HepG2 (cell line): ENCODE data around the gene LRRC10. TPM values are rescaled to one million over a fixed set of nuclear protein-coding genes. Genes with fewer than 3 reads are reported as not detected.

Experiments used
- ATAC-seq: fragments of 200-7000 bp; cut with Tn5 transposase; 3 replicates; pipeline ENCODE4 v1.9.1; 2020; ENCODE audit warnings: mild to moderate bottlenecking, moderate library complexity
- BruUV-seq: library from RNA; stranded (reverse); fragments of 400-500 nt; replicated peaks from 2 replicates; lab custom pipeline; 2021; lab: Mats Ljungman, UMichigan
- CTCF ChIA-PET: fragments of 300-600 bp; formaldehyde crosslinking; extraction: SDS; loops from one replicate; lab custom pipeline; 2021; ENCODE audit warnings: low total read pairs, inconsistent platforms, low intra/inter-chr PET ratio; lab: Yijun Ruan, JAX
- POLR2A ChIA-PET: fragments of 350-600 bp; sonication (Branson Sonifier 250); formaldehyde crosslinking; loops from one replicate; lab custom pipeline; 2020; ENCODE audit warnings: antibody characterized with exemption, inconsistent platforms; lab: Yijun Ruan, JAX
- DNase-seq: peaks from one replicate; pipeline ENCODE4 v3.0.0-alpha.2; 2015; ENCODE audit warnings: low spot score
- FAIRE-seq: peaks from 3 replicates; lab custom pipeline; 2011; peaks lifted over from hg19 to GRCh38; lab: Jason Lieb, UNC
- H2AFZ ChIP-seq: one replicate; pipeline ENCODE4 v1.6.1; 2011; ENCODE audit warnings: low read length, inconsistent platforms
- H3K27ac ChIP-seq: fragments of 300-600 bp; 3 replicates; pipeline ENCODE4 v1.8.0; 2011; ENCODE audit warnings: mixed run types, mild to moderate bottlenecking, mixed read lengths, low read length, inconsistent platforms; ENCODE audit not compliant: insufficient read depth; ENCODE audit errors: extremely low read length
- H3K27me3 ChIP-seq, 2 experiments: fragments of 200-600 bp in 1 of 2; 2 replicates in 1 of 2; 3 replicates in 1 of 2; pipeline versions ENCODE4 v1.6.0 to v1.8.0; 2011; ENCODE audit warnings: low read length in 2 of 2, mild to moderate bottlenecking in 2 of 2, moderate library complexity in 2 of 2, inconsistent platforms in 1 of 2; ENCODE audit not compliant: insufficient read depth in 2 of 2, control insufficient read depth in 1 of 2
- H3K36me3 ChIP-seq, 2 experiments: fragments of 200-600 bp in 1 of 2; replicated peaks in 1 of 2; 2 replicates in 1 of 2; 3 replicates in 1 of 2; pipeline versions ENCODE4 v1.5.1 to v1.8.0; 2011; ENCODE audit warnings: low read length in 2 of 2, inconsistent platforms in 1 of 2; ENCODE audit not compliant: insufficient read depth in 2 of 2, control insufficient read depth in 1 of 2
- H3K4me1 ChIP-seq: 2 replicates; pipeline ENCODE4 v1.5.1; 2012; ENCODE audit warnings: low read length, inconsistent platforms; ENCODE audit not compliant: insufficient read depth
- H3K4me2 ChIP-seq: 2 replicates; pipeline ENCODE4 v1.6.0; 2011; ENCODE audit warnings: low read depth, low read length, inconsistent platforms
- H3K4me3 ChIP-seq, 3 experiments: fragments of 200-600 bp in 1 of 3; sonication (generic), shearing (Covaris generic) in 1 of 3; replicated peaks in 1 of 3; 2 replicates each; pipeline ENCODE4 v1.5.1; 2011 to 2016; ENCODE audit warnings: low read length in 3 of 3, inconsistent platforms in 2 of 3, low read depth in 2 of 3, mild to moderate bottlenecking in 2 of 3, control low read depth in 1 of 3, mixed read lengths in 1 of 3; ENCODE audit not compliant: insufficient read depth in 1 of 3
- H3K79me2 ChIP-seq: one replicate; pipeline ENCODE4 v1.6.1; 2011; ENCODE audit warnings: low read length, inconsistent platforms; ENCODE audit not compliant: insufficient read depth
- H3K9ac ChIP-seq: 2 replicates; pipeline ENCODE4 v1.6.0; 2011; ENCODE audit warnings: mild to moderate bottlenecking, low read depth, low read length, inconsistent platforms; ENCODE audit not compliant: insufficient read depth
- H3K9me3 ChIP-seq: 2 replicates; pipeline ENCODE4 v1.5.1; 2012; ENCODE audit warnings: mild to moderate bottlenecking, low read length
- H4K20me1 ChIP-seq: 2 replicates; pipeline ENCODE4 v1.6.0; 2011; ENCODE audit warnings: inconsistent platforms, mild to moderate bottlenecking, low read length, moderate library complexity; ENCODE audit not compliant: insufficient read depth
- CBX2 ChIP-seq, 2 experiments: fragments of 200-600 bp in 1 of 2; sonication (generic); formaldehyde crosslinking in 1 of 2; IDR thresholded peaks; 2 replicates each; pipeline versions ENCODE4 v1.7.0 to v1.8.1; 2018 to 2022; ENCODE audit warnings: low read depth in 2 of 2, low read length in 1 of 2, mild to moderate bottlenecking in 1 of 2, missing genetic modification reagents in 1 of 2
- CEBPB ChIP-seq: IDR thresholded peaks from 2 replicates; pipeline ENCODE4 v1.6.1; 2011; ENCODE audit warnings: low read depth, low read length, improper control_type of control experiment, borderline replicate concordance
- CENPBD1 ChIP-seq: sonication (generic); formaldehyde crosslinking; IDR thresholded peaks from 2 replicates; pipeline ENCODE4 v1.8.0; 2022; ENCODE audit warnings: missing genetic modification reagents, low read depth, mild to moderate bottlenecking, borderline replicate concordance
- FOSL2 ChIP-seq: sonication (generic); formaldehyde crosslinking; IDR thresholded peaks from 2 replicates; pipeline ENCODE4 v1.4.0; 2020; ENCODE audit warnings: missing genetic modification reagents
- KLF6 ChIP-seq: IDR thresholded peaks from 2 replicates; pipeline ENCODE4 v1.8.0; 2016; ENCODE audit warnings: missing biosample characterization, missing genetic modification reagents
- PHF21A ChIP-seq: sonication (generic); formaldehyde crosslinking; IDR thresholded peaks from 2 replicates; pipeline ENCODE4 v1.5.0; 2020; ENCODE audit warnings: mild to moderate bottlenecking, missing genetic modification reagents
- SKIL ChIP-seq: sonication (generic); formaldehyde crosslinking; IDR thresholded peaks from 2 replicates; pipeline ENCODE4 v1.8.0; 2022; ENCODE audit warnings: missing genetic modification reagents, mild to moderate bottlenecking, moderate library complexity, borderline replicate concordance
- ZIK1 ChIP-seq: sonication (generic); formaldehyde crosslinking; IDR thresholded peaks from 2 replicates; pipeline ENCODE4 v1.5.0; 2020; ENCODE audit warnings: mild to moderate bottlenecking, low read depth, missing genetic modification reagents, borderline replicate concordance
- ZNF556 ChIP-seq: sonication (generic); formaldehyde crosslinking; IDR thresholded peaks from 2 replicates; pipeline ENCODE4 v1.4.0; 2020; ENCODE audit warnings: mild to moderate bottlenecking, missing genetic modification reagents, borderline replicate concordance
- ZNF782 ChIP-seq: sonication (generic); formaldehyde crosslinking; IDR thresholded peaks from 2 replicates; pipeline ENCODE4 v1.4.0; 2020; ENCODE audit warnings: missing genetic modification reagents, mild to moderate bottlenecking, borderline replicate concordance
- WGBS: methylation state at CpG from one replicate; pipeline ENCODE4 v1.1.6; 2017; ENCODE audit warnings: low lambda C conversion rate; 5-methylcytosine and 5-hydroxymethylcytosine counted together
- in situ Hi-C: cut with HindIII; loops from 2 replicates; pipeline ENCODE4 v1.10.0; 2017; ENCODE audit warnings: low pct_unique_long_range_greater_than_20kb; ENCODE audit not compliant: extremely low pct_ligation_motif_present
- intact Hi-C: fragments of 100-400 bp; cut with micrococcal nuclease; formaldehyde crosslinking; loops from one replicate; pipeline ENCODE4 v1.10.0; 2022; ENCODE audit not compliant: unreplicated experiment
- polyA plus RNA-seq, 8 experiments: library from polyadenylated mRNA; depleted of rRNA in 3 of 8; stranded (reverse) in 7 of 8; unstranded in 1 of 8; fragments of >200 nt; fragmentation: Illumina TruSeq in 4 of 8; extraction: Trizol in 4 of 8; gene quantifications; 2 replicates each; pipeline versions ENCODE4 v1.2.1 to v1.2.3, GENCODE V29; 2011 to 2016; ENCODE audit warnings: low read depth in 4 of 8, missing spikeins in 1 of 8, mixed read lengths in 1 of 8; ENCODE audit not compliant: insufficient read depth in 1 of 8
- total RNA-seq, 5 experiments: library from RNA; depleted of rRNA; stranded (reverse); fragments of >200 nt; fragmentation: Illumina TruSeq; extraction: Trizol; gene quantifications; 2 replicates each; pipeline ENCODE4 v1.2.3, GENCODE V29; 2016; ENCODE audit warnings: low read depth in 1 of 5

The LRRC10 gene
- total and polyA plus RNA-seq, 2 of the 13 experiments (the other 11 are each of a cell fraction or from before 2014, with no cell fraction given) = not detected

GRCh38 chr12:69653703-69654102 is 43.0 kb upstream of the LRRC10 start:
- POLR2A ChIA-PET = no interaction called here
- Histone ChIP-seq H2AFZ (no peak overlapping the region), H3K36me3 (no peaks in the 10 kb centered on the region), H3K4me1 (peaks cover 23% of the 10 kb centered on the region), H3K27ac (no peak overlapping the region), H3K27me3 (no peaks in the 10 kb centered on the region; a peak in 1 of 5 replicates), H3K9me3 (no peaks in the 10 kb centered on the region), H4K20me1 (no peaks in the 10 kb centered on the region), H3K4me3 (no peak overlapping the region), H3K9ac (no peak overlapping the region), H3K4me2 (no peak overlapping the region), H3K79me2 (no peaks in the 10 kb centered on the region)
- no TSS peak for BruUV-seq
- in situ Hi-C loops = no loop called here
- intact Hi-C loops = no loop called here
- no peak for DNase-seq
- no peak for TF ChIP-seq KLF6 (CRISPR knock-in tag)
- TF ChIP-seq ZNF556 (CRISPR knock-in tag) = no peak
- no peak for TF ChIP-seq PHF21A (CRISPR knock-in tag)
- TF ChIP-seq CEBPB = peak; percentile 78
- TF ChIP-seq ZNF782 (CRISPR knock-in tag) = no peak
- no peak for TF ChIP-seq CBX2 (IDR thresholded peaks at IDR 0.05; ENCODE audit: low read depth, low read length)
- no peak for TF ChIP-seq CBX2 (CRISPR knock-in tag; IDR thresholded peaks at IDR 0.05; ENCODE audit: low read depth)
- peak; percentile 43; the same call in 1 of the 2 replicates for TF ChIP-seq FOSL2 (CRISPR knock-in tag)
- TF ChIP-seq SKIL = no peak
- no peak for TF ChIP-seq ZIK1 (CRISPR knock-in tag)
- TF ChIP-seq CENPBD1 (CRISPR knock-in tag) = no peak
- ATAC-seq = no peak
- 43% methylated on average over 8 of the region's 8 CpGs for WGBS
- CTCF ChIA-PET = no interaction called here
- no peak for FAIRE-seq
